Cardiac fibroblast (primary cell): ENCODE measurements around the gene POLR3B.

ENCODE experiments used
- DNase-seq, 2 donors: peaks; one replicate each; pipeline versions ENCODE4 v3.0.0 to v3.0.0-alpha.2; 2010; ENCODE audit warnings: low read depth in 2 of 2
- H3K4me3 ChIP-seq, 2 donors: replicated peaks in 1 of 2; 1 replicate in 1 of 2; 2 replicates in 1 of 2; pipeline ENCODE4 v1.5.1; 2011; ENCODE audit warnings: low read depth in 2 of 2, low read length in 2 of 2, mild to moderate bottlenecking in 2 of 2, moderate library complexity in 1 of 2
- TF ChIP-seq, protein P1 (sequence below): IDR thresholded peaks from one replicate; pipeline ENCODE4 v1.5.1; 2011; ENCODE audit warnings: low read depth, mild to moderate bottlenecking, low read length, inconsistent platforms

POLR3B gene

GRCh38 chr12:106315523-106315922 lies 42.0 kb upstream of the POLR3B start:
- H3K4me3 ChIP-seq, result no peak overlapping the region
- DNase-seq, result no peak
- TF ChIP-seq, protein P1, sequence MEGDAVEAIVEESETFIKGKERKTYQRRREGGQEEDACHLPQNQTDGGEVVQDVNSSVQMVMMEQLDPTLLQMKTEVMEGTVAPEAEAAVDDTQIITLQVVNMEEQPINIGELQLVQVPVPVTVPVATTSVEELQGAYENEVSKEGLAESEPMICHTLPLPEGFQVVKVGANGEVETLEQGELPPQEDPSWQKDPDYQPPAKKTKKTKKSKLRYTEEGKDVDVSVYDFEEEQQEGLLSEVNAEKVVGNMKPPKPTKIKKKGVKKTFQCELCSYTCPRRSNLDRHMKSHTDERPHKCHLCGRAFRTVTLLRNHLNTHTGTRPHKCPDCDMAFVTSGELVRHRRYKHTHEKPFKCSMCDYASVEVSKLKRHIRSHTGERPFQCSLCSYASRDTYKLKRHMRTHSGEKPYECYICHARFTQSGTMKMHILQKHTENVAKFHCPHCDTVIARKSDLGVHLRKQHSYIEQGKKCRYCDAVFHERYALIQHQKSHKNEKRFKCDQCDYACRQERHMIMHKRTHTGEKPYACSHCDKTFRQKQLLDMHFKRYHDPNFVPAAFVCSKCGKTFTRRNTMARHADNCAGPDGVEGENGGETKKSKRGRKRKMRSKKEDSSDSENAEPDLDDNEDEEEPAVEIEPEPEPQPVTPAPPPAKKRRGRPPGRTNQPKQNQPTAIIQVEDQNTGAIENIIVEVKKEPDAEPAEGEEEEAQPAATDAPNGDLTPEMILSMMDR, result no peak

DNA sequence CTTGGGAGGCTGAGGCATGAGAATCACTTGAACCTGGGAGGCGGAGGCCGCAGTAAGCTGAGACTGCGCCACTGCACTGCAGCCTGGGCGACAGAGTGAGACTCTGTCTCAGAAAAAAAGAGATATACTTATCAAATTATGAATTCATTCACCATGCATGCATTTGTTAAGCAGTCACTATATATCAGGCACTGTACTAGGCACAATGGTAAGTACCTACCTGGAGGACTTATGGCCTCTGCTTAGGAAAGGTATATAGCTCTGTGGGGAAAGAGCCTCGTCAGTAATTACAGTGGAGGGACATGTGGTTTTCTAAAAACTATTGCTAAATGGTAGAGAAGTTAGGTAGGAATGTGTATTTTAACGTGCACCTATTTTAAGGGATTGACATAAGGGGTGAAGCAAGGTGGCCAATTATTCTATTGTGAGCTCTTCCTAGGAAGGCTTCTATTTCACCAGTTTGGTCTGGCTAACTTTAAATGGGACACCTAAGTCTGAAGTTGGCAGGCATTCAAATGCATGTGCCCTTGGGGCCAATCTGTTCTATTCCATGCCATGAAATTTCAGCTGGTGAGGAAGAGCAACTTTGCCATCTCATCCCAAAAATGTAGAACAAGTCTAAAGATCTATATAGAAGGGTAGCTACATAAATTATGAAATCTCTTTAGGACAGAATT lies 40.0 kb upstream of the POLR3B start:
- no peak overlapping the region for H3K4me3 ChIP-seq
- TF ChIP-seq, protein P1, result no peak
- DNase-seq, result no peak

- DNase-seq, result no peak
- H3K4me3 ChIP-seq, result no peak overlapping the region
- TF ChIP-seq, protein P1, result no peak
These were observed 36.3 kb upstream of the POLR3B start for GRCh38 chr12:106321139-106321850.

- DNase-seq, result no peak
- no peak overlapping the region for H3K4me3 ChIP-seq
- TF ChIP-seq, protein P1, result no peak
These were observed 34.0 kb upstream of the POLR3B start for GRCh38 chr12:106323537-106323936.

DNA sequence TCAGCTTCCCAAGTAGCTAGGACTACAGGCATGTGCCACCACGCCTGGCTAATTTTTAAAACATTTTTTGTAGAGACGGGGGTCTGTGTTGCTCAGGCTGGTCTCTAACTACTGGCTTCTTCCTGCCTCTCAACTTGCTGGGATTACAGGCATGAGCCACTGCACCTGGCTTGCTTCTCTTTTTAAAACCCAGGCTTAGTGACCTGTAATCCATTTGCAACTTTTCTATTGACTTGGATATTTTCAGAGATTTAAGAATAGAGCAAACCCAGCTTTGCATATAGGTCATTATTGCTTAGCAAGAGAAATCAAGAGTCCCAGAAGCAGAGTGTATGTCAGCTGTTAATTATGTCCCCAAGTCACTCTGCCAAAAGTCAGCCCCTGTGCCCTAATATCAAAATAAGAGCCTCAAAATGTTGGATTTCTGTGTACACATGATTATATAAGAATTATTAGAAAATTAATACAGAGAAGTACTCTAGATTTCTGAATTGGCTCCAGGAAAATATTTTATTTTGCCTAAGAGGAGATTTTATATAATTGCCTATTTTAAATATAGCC lies 30.2 kb upstream of the POLR3B start:
- no peak overlapping the region for H3K4me3 ChIP-seq
- DNase-seq, result no peak
- TF ChIP-seq, protein P1, result no peak

DNA sequence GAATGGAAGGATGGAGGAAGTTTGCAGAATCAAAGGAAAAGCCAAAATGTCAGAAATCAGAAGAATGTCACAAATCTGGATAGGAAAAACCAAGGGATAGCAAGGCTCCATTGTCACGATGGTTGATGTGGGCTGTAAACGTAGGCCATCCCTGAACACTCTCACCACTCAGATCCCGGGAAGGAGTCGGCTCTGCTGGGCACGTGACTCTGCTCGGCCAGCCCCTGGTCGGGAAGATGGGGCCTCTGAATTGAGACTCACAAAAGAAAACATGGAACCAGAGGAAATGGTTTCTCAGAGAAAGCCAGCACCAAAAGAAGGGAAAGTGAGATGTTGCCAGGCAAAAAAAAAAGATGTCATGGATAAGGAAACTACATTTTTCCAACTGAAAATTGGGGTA lies 28.8 kb upstream of the POLR3B start:
- TF ChIP-seq, protein P1, result no peak
- DNase-seq, result no peak
- no peak overlapping the region for H3K4me3 ChIP-seq
